HL-60 (cell line): Measurements from ENCODE around the gene TAOK2.

Experiments used
- GABPA ChIP-seq: IDR thresholded peaks from 2 replicates; pipeline ENCODE4 v1.6.1; 2012; ENCODE audit warnings: low read depth
- POLR2AphosphoS5 ChIP-seq: IDR thresholded peaks from 2 replicates; pipeline ENCODE4 v1.6.1; 2012; ENCODE audit warnings: low read depth
- SPI1 ChIP-seq: IDR thresholded peaks from 2 replicates; pipeline ENCODE4 v1.6.1; 2012; ENCODE audit warnings: low read depth, mild to moderate bottlenecking, borderline replicate concordance
- TF ChIP-seq, protein P1 (sequence below): IDR thresholded peaks from one replicate; pipeline ENCODE4 v1.5.1; 2011; ENCODE audit warnings: low read length, control low read depth, inconsistent platforms; ENCODE audit not compliant: insufficient read depth
- TF ChIP-seq, protein P2 (sequence below): IDR thresholded peaks from 2 replicates; pipeline ENCODE4 v1.6.1; 2012; ENCODE audit warnings: low read depth; ENCODE audit not compliant: insufficient replicate concordance

DNA sequence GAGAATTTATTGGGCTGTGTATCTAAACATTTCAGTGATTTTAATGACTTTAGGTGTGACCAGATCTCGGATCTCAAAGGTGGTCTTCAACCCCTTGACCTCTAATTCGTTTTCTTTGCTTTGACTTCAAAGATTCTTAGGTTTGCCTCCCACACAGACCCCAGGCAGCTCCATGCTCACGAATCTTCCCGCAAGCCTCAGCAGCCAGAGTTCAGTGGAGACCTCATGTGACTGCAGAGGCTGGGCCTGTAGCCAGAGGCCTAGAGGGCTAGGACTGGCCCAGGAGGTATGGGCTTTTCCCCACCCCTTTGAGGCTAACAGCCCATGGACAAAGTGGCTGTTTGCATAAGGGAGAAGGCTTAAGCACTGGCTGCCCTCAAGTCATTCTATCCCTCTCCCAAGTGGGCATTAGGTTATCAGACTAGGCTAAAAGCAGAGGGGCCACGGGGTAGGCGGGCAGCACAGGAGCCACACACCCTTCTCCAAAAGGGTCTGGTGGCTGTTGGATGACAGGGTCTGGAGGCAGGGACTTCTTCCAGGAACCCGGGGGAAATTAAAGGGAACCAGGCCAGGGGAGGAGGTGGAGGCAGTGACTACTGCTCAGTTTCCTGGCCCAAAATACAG is 18.8 kb downstream of the TAOK2 start:
- TF ChIP-seq, protein P1, sequence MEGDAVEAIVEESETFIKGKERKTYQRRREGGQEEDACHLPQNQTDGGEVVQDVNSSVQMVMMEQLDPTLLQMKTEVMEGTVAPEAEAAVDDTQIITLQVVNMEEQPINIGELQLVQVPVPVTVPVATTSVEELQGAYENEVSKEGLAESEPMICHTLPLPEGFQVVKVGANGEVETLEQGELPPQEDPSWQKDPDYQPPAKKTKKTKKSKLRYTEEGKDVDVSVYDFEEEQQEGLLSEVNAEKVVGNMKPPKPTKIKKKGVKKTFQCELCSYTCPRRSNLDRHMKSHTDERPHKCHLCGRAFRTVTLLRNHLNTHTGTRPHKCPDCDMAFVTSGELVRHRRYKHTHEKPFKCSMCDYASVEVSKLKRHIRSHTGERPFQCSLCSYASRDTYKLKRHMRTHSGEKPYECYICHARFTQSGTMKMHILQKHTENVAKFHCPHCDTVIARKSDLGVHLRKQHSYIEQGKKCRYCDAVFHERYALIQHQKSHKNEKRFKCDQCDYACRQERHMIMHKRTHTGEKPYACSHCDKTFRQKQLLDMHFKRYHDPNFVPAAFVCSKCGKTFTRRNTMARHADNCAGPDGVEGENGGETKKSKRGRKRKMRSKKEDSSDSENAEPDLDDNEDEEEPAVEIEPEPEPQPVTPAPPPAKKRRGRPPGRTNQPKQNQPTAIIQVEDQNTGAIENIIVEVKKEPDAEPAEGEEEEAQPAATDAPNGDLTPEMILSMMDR = no peak
- TF ChIP-seq POLR2AphosphoS5 (no peak), GABPA (no peak), SPI1 (no peak)
- TF ChIP-seq, protein P2, sequence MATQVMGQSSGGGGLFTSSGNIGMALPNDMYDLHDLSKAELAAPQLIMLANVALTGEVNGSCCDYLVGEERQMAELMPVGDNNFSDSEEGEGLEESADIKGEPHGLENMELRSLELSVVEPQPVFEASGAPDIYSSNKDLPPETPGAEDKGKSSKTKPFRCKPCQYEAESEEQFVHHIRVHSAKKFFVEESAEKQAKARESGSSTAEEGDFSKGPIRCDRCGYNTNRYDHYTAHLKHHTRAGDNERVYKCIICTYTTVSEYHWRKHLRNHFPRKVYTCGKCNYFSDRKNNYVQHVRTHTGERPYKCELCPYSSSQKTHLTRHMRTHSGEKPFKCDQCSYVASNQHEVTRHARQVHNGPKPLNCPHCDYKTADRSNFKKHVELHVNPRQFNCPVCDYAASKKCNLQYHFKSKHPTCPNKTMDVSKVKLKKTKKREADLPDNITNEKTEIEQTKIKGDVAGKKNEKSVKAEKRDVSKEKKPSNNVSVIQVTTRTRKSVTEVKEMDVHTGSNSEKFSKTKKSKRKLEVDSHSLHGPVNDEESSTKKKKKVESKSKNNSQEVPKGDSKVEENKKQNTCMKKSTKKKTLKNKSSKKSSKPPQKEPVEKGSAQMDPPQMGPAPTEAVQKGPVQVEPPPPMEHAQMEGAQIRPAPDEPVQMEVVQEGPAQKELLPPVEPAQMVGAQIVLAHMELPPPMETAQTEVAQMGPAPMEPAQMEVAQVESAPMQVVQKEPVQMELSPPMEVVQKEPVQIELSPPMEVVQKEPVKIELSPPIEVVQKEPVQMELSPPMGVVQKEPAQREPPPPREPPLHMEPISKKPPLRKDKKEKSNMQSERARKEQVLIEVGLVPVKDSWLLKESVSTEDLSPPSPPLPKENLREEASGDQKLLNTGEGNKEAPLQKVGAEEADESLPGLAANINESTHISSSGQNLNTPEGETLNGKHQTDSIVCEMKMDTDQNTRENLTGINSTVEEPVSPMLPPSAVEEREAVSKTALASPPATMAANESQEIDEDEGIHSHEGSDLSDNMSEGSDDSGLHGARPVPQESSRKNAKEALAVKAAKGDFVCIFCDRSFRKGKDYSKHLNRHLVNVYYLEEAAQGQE = no peak
